Effector memory CD4-positive, alpha-beta T cell (primary cell): ENCODE results near the gene MAP10.

Experiments used
- DNase-seq, 3 donors: peaks; one replicate each; pipeline ENCODE4 v3.0.0-alpha.2; 2020
- H3K27ac ChIP-seq: 2 replicates; pipeline ENCODE4 v1.7.0; 2013; ENCODE audit warnings: mild to moderate bottlenecking, low read length, moderate library complexity; ENCODE audit not compliant: insufficient read depth, poor library complexity, severe bottlenecking
- H3K27me3 ChIP-seq: replicated peaks from 2 replicates; pipeline ENCODE4 v1.7.0; 2013; ENCODE audit warnings: mild to moderate bottlenecking, low read length; ENCODE audit not compliant: insufficient read depth, control insufficient read depth, poor library complexity, severe bottlenecking
- H3K36me3 ChIP-seq: 2 replicates; pipeline ENCODE4 v1.7.0; 2013; ENCODE audit warnings: mild to moderate bottlenecking, low read length, moderate library complexity; ENCODE audit not compliant: control insufficient read depth, insufficient read depth
- H3K4me1 ChIP-seq: 2 replicates; pipeline ENCODE4 v1.7.0; 2013; ENCODE audit warnings: low read length, mild to moderate bottlenecking; ENCODE audit not compliant: control insufficient read depth, insufficient read depth, poor library complexity, severe bottlenecking
- H3K4me3 ChIP-seq: 2 replicates; pipeline ENCODE4 v1.7.0; 2013; ENCODE audit warnings: low read length, low read depth, mild to moderate bottlenecking; ENCODE audit not compliant: insufficient read depth, poor library complexity, severe bottlenecking
- H3K9me3 ChIP-seq: 2 replicates; pipeline ENCODE4 v1.7.0; 2013; ENCODE audit warnings: mild to moderate bottlenecking, low read length, moderate library complexity; ENCODE audit not compliant: control insufficient read depth
- total RNA-seq, 3 donors: gene quantifications; one replicate each; lab custom pipeline; 2026; lab: John Stamatoyannopoulos, UW

MAP10 gene
- total RNA-seq = 1.4 to 2.6 (median 1.4) reads per million in 3 donors

- Histone ChIP-seq H3K36me3 (no peaks in the 10 kb centered on the region), H3K4me3 (peak within 1 kb of the TSS; percentile 82), H3K27me3 (no peaks in the 10 kb centered on the region), H3K9me3 (no peaks in the 10 kb centered on the region), H3K4me1 (peaks cover 8% of the 10 kb centered on the region), H3K27ac (peak within 1 kb of the TSS; percentile 21)
- DNase-seq = peak; percentile 24 to 40 (median 29)
These were observed at the start of gene MAP10 for GRCh38 chr1:232805269-232806185. TSS of gene MAP10 (plus strand) at chr1:232805416. CDS start at chr1:232805450, 34 bp downstream.

- no peak for DNase-seq
- Histone ChIP-seq H3K36me3 (no peaks in the 10 kb centered on the region), H3K4me3 (no peak overlapping the region), H3K27ac (no peak overlapping the region), H3K4me1 (no peaks in the 10 kb centered on the region), H3K9me3 (no peaks in the 10 kb centered on the region), H3K27me3 (no peaks in the 10 kb centered on the region)
These were observed 40.6 kb upstream of the MAP10 start for GRCh38 chr1:232764458-232765251.

- Histone ChIP-seq H3K4me3 (no peak overlapping the region), H3K36me3 (no peaks in the 10 kb centered on the region)
These were observed 39.7 kb upstream of the MAP10 start for GRCh38 chr1:232765542-232765941.

GRCh38 chr1:232766241-232766890 lies 38.9 kb upstream of the MAP10 start:
- H3K4me1 ChIP-seq = no peaks in the 10 kb centered on the region
- no peak for DNase-seq
- no peaks in the 10 kb centered on the region for H3K9me3 ChIP-seq

More at GRCh38 chr1:232765542-232765941, 39.7 kb upstream of the MAP10 start:
- no peaks in the 10 kb centered on the region for H3K9me3 ChIP-seq
- DNase-seq = no peak
- H3K27me3 ChIP-seq = no peaks in the 10 kb centered on the region
- H3K27ac ChIP-seq = no peak overlapping the region
- H3K4me1 ChIP-seq = no peaks in the 10 kb centered on the region

GRCh38 chr1:232766904-232767303 lies 38.3 kb upstream of the MAP10 start:
- H3K27ac ChIP-seq = no peak overlapping the region
- H3K36me3 ChIP-seq = no peaks in the 10 kb centered on the region
- H3K4me3 ChIP-seq = no peak overlapping the region
- H3K4me1 ChIP-seq = no peaks in the 10 kb centered on the region
- DNase-seq = no peak
- no peaks in the 10 kb centered on the region for H3K9me3 ChIP-seq
- no peaks in the 10 kb centered on the region for H3K27me3 ChIP-seq

More at GRCh38 chr1:232766241-232766890, 38.9 kb upstream of the MAP10 start:
- H3K4me3 ChIP-seq = no peak overlapping the region
- H3K27me3 ChIP-seq = no peaks in the 10 kb centered on the region
- H3K36me3 ChIP-seq = no peaks in the 10 kb centered on the region
- no peak overlapping the region for H3K27ac ChIP-seq

- Histone ChIP-seq H3K36me3 (no peaks in the 10 kb centered on the region), H3K27me3 (no peaks in the 10 kb centered on the region), H3K27ac (no peak overlapping the region), H3K9me3 (no peaks in the 10 kb centered on the region), H3K4me3 (no peak overlapping the region), H3K4me1 (no peaks in the 10 kb centered on the region)
- no peak for DNase-seq
These were observed 37.7 kb upstream of the MAP10 start for GRCh38 chr1:232767305-232768074.

- H3K27me3 ChIP-seq = no peaks in the 10 kb centered on the region
- no peak overlapping the region for H3K4me3 ChIP-seq
- H3K9me3 ChIP-seq = no peaks in the 10 kb centered on the region
- H3K4me1 ChIP-seq = no peaks in the 10 kb centered on the region
- H3K36me3 ChIP-seq = no peaks in the 10 kb centered on the region
- H3K27ac ChIP-seq = no peak overlapping the region
- no peak for DNase-seq
These were observed 36.4 kb upstream of the MAP10 start for GRCh38 chr1:232768793-232769192.

- no peaks in the 10 kb centered on the region for H3K4me1 ChIP-seq
- H3K36me3 ChIP-seq = no peaks in the 10 kb centered on the region
- no peak for DNase-seq
- no peak overlapping the region for H3K27ac ChIP-seq
- H3K27me3 ChIP-seq = no peaks in the 10 kb centered on the region
- no peak overlapping the region for H3K4me3 ChIP-seq
- no peaks in the 10 kb centered on the region for H3K9me3 ChIP-seq
These were observed 35.5 kb upstream of the MAP10 start for GRCh38 chr1:232769733-232770132.

GRCh38 chr1:232773752-232774151 lies 31.5 kb upstream of the MAP10 start:
- Histone ChIP-seq H3K36me3 (no peaks in the 10 kb centered on the region), H3K4me1 (no peaks in the 10 kb centered on the region), H3K4me3 (no peak overlapping the region), H3K27ac (no peak overlapping the region), H3K9me3 (no peaks in the 10 kb centered on the region), H3K27me3 (no peaks in the 10 kb centered on the region)
- no peak for DNase-seq
